ENCODE measurements around the gene IL1R1.

IL1R1 gene

GRCh38 chr2:102172745-102173144, 30.2 kb downstream of the IL1R1 start:
- Mint-ChIP-seq H3K27me3 (ENCODE audit: low read depth) (peaks cover under 1% of the 10 kb centered on the region), H3K4me3 (no peak overlapping the region), H3K36me3 (ENCODE audit: low read depth) (peaks cover 48% of the 10 kb centered on the region), H3K9me3 (no peaks in the 10 kb centered on the region), H3K27ac (no peak overlapping the region), H3K4me1 (no peaks in the 10 kb centered on the region)
- TF ChIP-seq, protein P1, sequence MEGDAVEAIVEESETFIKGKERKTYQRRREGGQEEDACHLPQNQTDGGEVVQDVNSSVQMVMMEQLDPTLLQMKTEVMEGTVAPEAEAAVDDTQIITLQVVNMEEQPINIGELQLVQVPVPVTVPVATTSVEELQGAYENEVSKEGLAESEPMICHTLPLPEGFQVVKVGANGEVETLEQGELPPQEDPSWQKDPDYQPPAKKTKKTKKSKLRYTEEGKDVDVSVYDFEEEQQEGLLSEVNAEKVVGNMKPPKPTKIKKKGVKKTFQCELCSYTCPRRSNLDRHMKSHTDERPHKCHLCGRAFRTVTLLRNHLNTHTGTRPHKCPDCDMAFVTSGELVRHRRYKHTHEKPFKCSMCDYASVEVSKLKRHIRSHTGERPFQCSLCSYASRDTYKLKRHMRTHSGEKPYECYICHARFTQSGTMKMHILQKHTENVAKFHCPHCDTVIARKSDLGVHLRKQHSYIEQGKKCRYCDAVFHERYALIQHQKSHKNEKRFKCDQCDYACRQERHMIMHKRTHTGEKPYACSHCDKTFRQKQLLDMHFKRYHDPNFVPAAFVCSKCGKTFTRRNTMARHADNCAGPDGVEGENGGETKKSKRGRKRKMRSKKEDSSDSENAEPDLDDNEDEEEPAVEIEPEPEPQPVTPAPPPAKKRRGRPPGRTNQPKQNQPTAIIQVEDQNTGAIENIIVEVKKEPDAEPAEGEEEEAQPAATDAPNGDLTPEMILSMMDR (IDR thresholded peaks at IDR 0.05; ENCODE audit: unreplicated experiment in 3 of 3): no peak

- Mint-ChIP-seq H3K36me3 (ENCODE audit: low read depth) (peaks cover 52% of the 10 kb centered on the region), H3K9me3 (no peaks in the 10 kb centered on the region), H3K4me1 (peaks cover 8% of the 10 kb centered on the region), H3K4me3 (no peak overlapping the region), H3K27ac (no peak overlapping the region), H3K27me3 (ENCODE audit: low read depth) (peaks cover 4% of the 10 kb centered on the region)
- TF ChIP-seq, protein P1 (IDR thresholded peaks at IDR 0.05; ENCODE audit: unreplicated experiment in 3 of 3): no peak
Measured at GRCh38 chr2:102176172-102176571, 33.6 kb downstream of the IL1R1 start.

DNA sequence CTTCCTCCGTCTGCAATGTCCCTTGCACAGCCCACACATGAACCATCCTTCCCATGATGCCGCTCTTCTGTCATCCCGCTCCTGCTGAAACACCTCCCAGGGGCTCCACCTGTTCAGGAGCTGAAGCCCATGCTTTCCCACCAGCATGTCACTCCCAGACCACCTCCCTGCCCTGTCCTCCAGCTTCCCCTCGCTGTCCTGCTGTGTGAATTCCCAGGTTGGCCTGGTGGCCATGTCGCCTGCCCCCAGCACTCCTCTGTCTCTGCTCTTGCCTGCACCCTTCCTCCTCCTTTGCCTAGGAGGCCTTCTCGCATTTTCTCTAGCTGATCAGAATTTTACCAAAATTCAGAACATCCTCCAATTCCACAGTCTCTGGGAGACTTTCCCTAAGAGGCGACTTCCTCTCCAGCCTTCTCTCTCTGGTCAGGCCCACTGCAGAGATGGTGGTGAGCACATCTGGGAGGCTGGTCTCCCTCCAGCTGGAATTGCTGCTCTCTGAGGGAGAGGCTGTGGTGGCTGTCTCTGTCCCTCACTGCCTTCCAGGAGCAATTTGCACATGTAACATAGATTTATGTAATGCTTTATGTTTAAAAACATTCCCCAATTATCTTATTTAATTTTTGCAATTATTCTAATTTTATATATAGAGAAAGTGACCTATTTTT, 35.4 kb downstream of the IL1R1 start:
- Mint-ChIP-seq H3K36me3 (ENCODE audit: low read depth) (peaks cover 38% of the 10 kb centered on the region), H3K4me3 (no peak overlapping the region), H3K27me3 (ENCODE audit: low read depth) (peaks cover 4% of the 10 kb centered on the region), H3K9me3 (no peaks in the 10 kb centered on the region), H3K4me1 (peaks cover 12% of the 10 kb centered on the region), H3K27ac (peak overlapping the region in 1 of 3 experiments; percentile 37)
- TF ChIP-seq, protein P1 (IDR thresholded peaks at IDR 0.05; ENCODE audit: unreplicated experiment in 3 of 3): no peak

- Mint-ChIP-seq H3K4me1 (peaks cover 12% of the 10 kb centered on the region), H3K9me3 (no peaks in the 10 kb centered on the region), H3K4me3 (peak overlapping the region in 1 of 3 experiments; percentile 20), H3K36me3 (ENCODE audit: low read depth) (peaks cover 29% of the 10 kb centered on the region), H3K27ac (peak overlapping the region in 1 of 3 experiments; percentile 53), H3K27me3 (ENCODE audit: low read depth) (peaks cover 4% of the 10 kb centered on the region)
- TF ChIP-seq, protein P1 (IDR thresholded peaks at IDR 0.05; ENCODE audit: unreplicated experiment in 3 of 3): no peak
Measured at GRCh38 chr2:102179061-102179460, 36.5 kb downstream of the IL1R1 start.

DNA sequence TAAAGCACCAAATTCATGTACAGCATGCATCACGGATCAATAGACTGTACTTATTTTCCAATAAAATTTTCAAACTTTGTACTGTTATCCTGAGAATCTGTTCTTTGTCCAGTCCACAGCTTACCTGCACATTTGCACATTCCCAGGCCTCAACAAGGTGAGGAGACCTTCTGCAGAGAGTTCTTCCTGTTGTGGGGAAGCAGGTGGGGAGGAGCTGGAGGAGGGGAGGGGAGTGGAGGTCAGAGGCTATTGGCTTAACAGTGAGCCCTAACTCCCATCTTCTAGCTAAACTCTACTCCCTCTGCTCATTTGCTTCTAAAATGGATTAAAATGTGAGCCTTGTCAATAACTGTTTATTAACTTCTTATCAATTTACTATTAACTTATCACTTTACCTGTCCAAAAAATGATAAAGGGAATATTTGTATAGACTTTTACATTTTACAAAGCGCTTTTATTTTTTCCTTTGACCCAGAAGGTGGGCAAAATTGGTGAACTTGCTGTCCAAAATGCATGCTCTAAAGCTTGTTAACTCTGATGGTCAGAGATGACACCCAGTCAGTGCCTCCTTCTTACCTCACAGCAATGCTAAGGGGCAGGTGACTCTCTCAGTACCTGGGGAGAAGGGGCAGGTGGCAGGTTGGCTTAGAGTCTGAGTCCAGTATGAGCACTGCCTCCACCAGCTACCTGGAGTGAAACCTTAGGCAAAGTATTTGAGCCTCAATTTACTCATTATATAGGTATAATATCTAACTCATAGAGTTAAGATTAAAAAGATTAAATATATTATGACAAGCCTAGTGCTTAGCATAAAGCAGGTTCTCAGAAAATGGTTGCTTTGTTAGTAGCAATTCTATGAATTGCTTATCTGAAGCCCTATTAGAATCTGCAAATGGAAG, 37.5 kb downstream of the IL1R1 start:
- peaks cover 20% of the 10 kb centered on the region for H3K36me3 Mint-ChIP-seq (ENCODE audit: low read depth)
- peaks cover 12% of the 10 kb centered on the region for H3K4me1 Mint-ChIP-seq
- H3K4me3 Mint-ChIP-seq: no peak overlapping the region
- H3K27me3 Mint-ChIP-seq (ENCODE audit: low read depth): peaks cover 4% of the 10 kb centered on the region
- H3K27ac Mint-ChIP-seq: no peak overlapping the region
- H3K9me3 Mint-ChIP-seq: no peaks in the 10 kb centered on the region
- TF ChIP-seq, protein P1 (IDR thresholded peaks at IDR 0.05; ENCODE audit: unreplicated experiment in 3 of 3): no peak

Data from nephron (organoid).